ENCODE measurements around the gene FN3KRP. TPM values are rescaled to one million over a fixed set of nuclear protein-coding genes. Genes with fewer than 3 reads are reported as not detected.

The FN3KRP gene
- 10 to 100 TPM; 15.5 to 33.0 (median 19.7) TPM for total RNA-seq

- no peaks in the 10 kb centered on the region for H3K9me3 ChIP-seq
- H3K36me3 ChIP-seq = peaks cover 0 to 25% (median 0%) of the 10 kb centered on the region in 3 donors
- H3K4me3 ChIP-seq = peak within 1 kb of the TSS; percentile 74 to 94 (median 85)
- H3K27ac ChIP-seq = peak within 1 kb of the TSS; percentile 65 to 89 (median 80)
- TF ChIP-seq CTCF (IDR thresholded peaks at IDR 0.05) (no peak), POLR2A (IDR thresholded peaks at IDR 0.05) (peak; percentile 61 to 63)
- H3K4me1 ChIP-seq = peaks cover 0 to 18% (median 12%) of the 10 kb centered on the region in 4 donors
- peak; percentile 94 to 98 (median 98) for DNase-seq
- H3K27me3 ChIP-seq = no peaks in the 10 kb centered on the region
Observed at GRCh38 chr17:82716203-82717010, at the start of gene FN3KRP. FN3KRP (plus strand) TSS chr17:82716706; CDS start chr17:82716756, 50 bp downstream.

GRCh38 chr17:82666931-82667667, 49.4 kb upstream of the FN3KRP start:
- no peak overlapping the region for H3K27ac ChIP-seq
- no peak for DNase-seq
- H3K4me3 ChIP-seq = no peak overlapping the region
- TF ChIP-seq POLR2A (IDR thresholded peaks at IDR 0.05) = no peak
- TF ChIP-seq CTCF (IDR thresholded peaks at IDR 0.05) = no peak
- no peaks in the 10 kb centered on the region for H3K36me3 ChIP-seq
- H3K27me3 ChIP-seq = no peaks in the 10 kb centered on the region
- no peaks in the 10 kb centered on the region for H3K9me3 ChIP-seq
- H3K4me1 ChIP-seq = peaks cover 0 to 5% (median 0%) of the 10 kb centered on the region in 4 donors

GRCh38 chr17:82667668-82668000, 48.9 kb upstream of the FN3KRP start:
- H3K27me3 ChIP-seq = no peaks in the 10 kb centered on the region
- no peak overlapping the region for H3K27ac ChIP-seq
- TF ChIP-seq POLR2A (IDR thresholded peaks at IDR 0.05) (no peak), CTCF (IDR thresholded peaks at IDR 0.05) (no peak)
- H3K36me3 ChIP-seq = no peaks in the 10 kb centered on the region
- H3K4me1 ChIP-seq = peaks cover 0 to 5% (median 0%) of the 10 kb centered on the region in 4 donors
- no peaks in the 10 kb centered on the region for H3K9me3 ChIP-seq
- no peak overlapping the region for H3K4me3 ChIP-seq
- DNase-seq = no peak

GRCh38 chr17:82668024-82668630, 48.4 kb upstream of the FN3KRP start:
- Histone ChIP-seq H3K4me1 (peaks cover 0 to 5% (median 0%) of the 10 kb centered on the region in 4 donors), H3K27me3 (no peaks in the 10 kb centered on the region), H3K4me3 (no peak overlapping the region), H3K36me3 (no peaks in the 10 kb centered on the region), H3K9me3 (no peaks in the 10 kb centered on the region), H3K27ac (no peak overlapping the region)
- no peak for DNase-seq
- TF ChIP-seq CTCF (IDR thresholded peaks at IDR 0.05) (no peak), POLR2A (IDR thresholded peaks at IDR 0.05) (no peak)

- peak in 2 of 3 donors; percentile 78 to 79 for DNase-seq
- Histone ChIP-seq H3K27ac (no peak overlapping the region), H3K36me3 (no peaks in the 10 kb centered on the region), H3K9me3 (no peaks in the 10 kb centered on the region), H3K4me3 (no peak overlapping the region), H3K27me3 (no peaks in the 10 kb centered on the region), H3K4me1 (peaks cover 0 to 5% (median 0%) of the 10 kb centered on the region in 4 donors)
- TF ChIP-seq CTCF (IDR thresholded peaks at IDR 0.05) (peak in 4 of 6 experiments; percentile 54 to 84 (median 78)), POLR2A (IDR thresholded peaks at IDR 0.05) (no peak)
Observed at GRCh38 chr17:82668631-82669099, 47.8 kb upstream of the FN3KRP start.
